Activated T-cell treated with anti-CD3 and anti-CD28 coated beads, Interleukin-2, amount 50 U/mL, for 24 hours (primary cell): ENCODE results near the gene OGFOD3.
"Not testable (repeated sequence)": the region's sequence is repeated elsewhere in the genome, so short reads cannot be mapped to it uniquely, and the experiment has no call there.

ENCODE experiments used
- DNase-seq: peaks from one replicate; pipeline ENCODE4 v3.0.0-alpha.2; 2020
- H3K27ac Mint-ChIP-seq: 2 replicates; pipeline ENCODE4 v1.8.0; 2020; ENCODE audit warnings: mild to moderate bottlenecking, mixed read lengths
- H3K27me3 Mint-ChIP-seq: 2 replicates; pipeline ENCODE4 v1.8.0; 2020; ENCODE audit warnings: mixed read lengths
- H3K36me3 Mint-ChIP-seq: 2 replicates; pipeline ENCODE4 v1.8.0; 2020; ENCODE audit warnings: low read depth, mixed read lengths
- H3K4me1 Mint-ChIP-seq: 2 replicates; pipeline ENCODE4 v1.8.0; 2020; ENCODE audit warnings: low read depth, mixed read lengths
- H3K4me3 Mint-ChIP-seq: 2 replicates; pipeline ENCODE4 v1.8.0; 2020; ENCODE audit warnings: mild to moderate bottlenecking, moderate library complexity, mixed read lengths
- H3K9me3 Mint-ChIP-seq: 2 replicates; pipeline ENCODE4 v1.8.0; 2020; ENCODE audit warnings: mixed read lengths

OGFOD3 gene

GRCh38 chr17:82453151-82453550, 34.8 kb upstream of the OGFOD3 start:
- H3K4me1 Mint-ChIP-seq, result peaks cover 42% of the 10 kb centered on the region
- H3K4me3 Mint-ChIP-seq, H3K27ac Mint-ChIP-seq, DNase-seq, H3K27me3 Mint-ChIP-seq, H3K9me3 Mint-ChIP-seq: not testable (repeated sequence)
- H3K36me3 Mint-ChIP-seq, result peaks cover 33% of the 10 kb centered on the region

GRCh38 chr17:82452162-82452561, 33.8 kb upstream of the OGFOD3 start:
- Mint-ChIP-seq H3K9me3 (no peaks in the 10 kb centered on the region), H3K4me3 (no peak overlapping the region), H3K27me3 (no peaks in the 10 kb centered on the region), H3K4me1 (peaks cover 43% of the 10 kb centered on the region), H3K36me3 (peaks cover 36% of the 10 kb centered on the region), H3K27ac (peak overlapping the region; percentile 97)
- no peak for DNase-seq

GRCh38 chr17:82450357-82451106, 32.1 kb upstream of the OGFOD3 start, which contains the start of gene CYBC1:
Gene CYBC1, minus strand, starts transcription at chr17:82450752. Its CDS starts 1,498 bp downstream, at chr17:82449254.
- H3K9me3 Mint-ChIP-seq, result no peaks in the 10 kb centered on the region
- peaks cover 47% of the 10 kb centered on the region for H3K4me1 Mint-ChIP-seq
- H3K36me3 Mint-ChIP-seq, result peaks cover 45% of the 10 kb centered on the region
- peak within 1 kb of the TSS; percentile 90 for H3K4me3 Mint-ChIP-seq
- H3K27ac Mint-ChIP-seq, result peak within 1 kb of the TSS; percentile 97
- no peaks in the 10 kb centered on the region for H3K27me3 Mint-ChIP-seq
- DNase-seq, result peak; percentile 97

DNA sequence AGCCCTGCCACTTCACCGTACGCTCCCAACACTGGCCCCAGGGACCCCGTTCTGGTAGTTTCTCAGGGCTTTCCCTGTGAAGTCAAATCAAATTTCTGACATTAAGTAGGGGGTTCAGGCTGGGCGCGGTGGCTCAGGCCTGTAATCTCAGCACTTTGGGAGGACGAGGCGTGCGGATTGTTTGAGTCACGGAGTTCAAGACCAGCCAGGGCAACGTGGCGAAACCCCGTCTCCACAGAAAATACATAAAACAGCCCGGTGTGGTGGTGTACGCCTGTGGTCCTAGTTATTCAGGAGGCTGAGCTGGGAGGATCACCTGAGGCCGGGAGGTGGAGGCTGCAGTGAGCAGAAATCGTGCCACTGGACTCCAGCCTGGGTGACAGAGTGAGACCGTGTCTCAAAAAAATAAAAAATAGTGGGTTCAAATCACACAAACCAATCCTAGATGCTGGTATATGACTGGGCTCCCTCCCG, 31.5 kb upstream of the OGFOD3 start:
- DNase-seq, result peak; percentile 73
- H3K9me3 Mint-ChIP-seq, result no peaks in the 10 kb centered on the region
- H3K4me3 Mint-ChIP-seq, result peak overlapping the region; percentile 90
- no peaks in the 10 kb centered on the region for H3K27me3 Mint-ChIP-seq
- H3K4me1 Mint-ChIP-seq, result peaks cover 47% of the 10 kb centered on the region
- H3K36me3 Mint-ChIP-seq, result peaks cover 49% of the 10 kb centered on the region
- peak overlapping the region; percentile 97 for H3K27ac Mint-ChIP-seq

GRCh38 chr17:82449131-82449882, 30.9 kb upstream of the OGFOD3 start:
- Mint-ChIP-seq H3K36me3 (peaks cover 55% of the 10 kb centered on the region), H3K9me3 (no peaks in the 10 kb centered on the region), H3K4me3 (peak overlapping the region; percentile 90), H3K27ac (peak overlapping the region; percentile 97), H3K27me3 (no peaks in the 10 kb centered on the region), H3K4me1 (peaks cover 47% of the 10 kb centered on the region)
- DNase-seq, result peak; percentile 79

- Mint-ChIP-seq H3K4me1 (peaks cover 45% of the 10 kb centered on the region), H3K4me3 (peak overlapping the region; percentile 57), H3K36me3 (peaks cover 67% of the 10 kb centered on the region), H3K27me3 (no peaks in the 10 kb centered on the region), H3K27ac (peak overlapping the region; percentile 87), H3K9me3 (no peaks in the 10 kb centered on the region)
- no peak for DNase-seq
Observed at GRCh38 chr17:82447876-82448275, 29.5 kb upstream of the OGFOD3 start.

DNA sequence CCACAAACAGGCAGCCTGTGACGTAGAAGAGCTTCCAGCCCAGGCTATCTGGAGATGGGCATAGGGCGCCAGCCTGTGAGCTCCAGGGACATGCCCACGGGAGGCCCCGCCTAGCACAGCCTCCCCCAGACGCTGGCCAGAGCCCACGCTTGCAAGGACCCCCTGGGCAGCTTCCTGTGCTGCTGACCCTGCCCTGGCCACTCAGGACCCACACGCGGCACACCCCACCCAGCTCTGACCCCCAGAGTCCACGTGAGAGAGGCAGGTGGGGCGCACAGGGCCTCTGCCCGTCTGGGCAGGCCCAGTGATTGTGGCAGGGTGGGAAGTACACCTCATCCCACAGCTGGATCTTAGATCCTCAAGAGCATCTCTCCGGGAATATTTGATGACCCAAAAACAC, 28.3 kb upstream of the OGFOD3 start:
- no peaks in the 10 kb centered on the region for H3K9me3 Mint-ChIP-seq
- H3K27me3 Mint-ChIP-seq, result no peaks in the 10 kb centered on the region
- peaks cover 35% of the 10 kb centered on the region for H3K4me1 Mint-ChIP-seq
- H3K4me3 Mint-ChIP-seq, result peak overlapping the region; percentile 31
- H3K36me3 Mint-ChIP-seq, result peaks cover 79% of the 10 kb centered on the region
- DNase-seq, result no peak
- peak overlapping the region; percentile 87 for H3K27ac Mint-ChIP-seq

GRCh38 chr17:82446124-82446523, 27.7 kb upstream of the OGFOD3 start:
- peaks cover 79% of the 10 kb centered on the region for H3K36me3 Mint-ChIP-seq
- no peak overlapping the region for H3K4me3 Mint-ChIP-seq
- DNase-seq, result no peak
- peaks cover 30% of the 10 kb centered on the region for H3K4me1 Mint-ChIP-seq
- peak overlapping the region; percentile 87 for H3K27ac Mint-ChIP-seq
- no peaks in the 10 kb centered on the region for H3K27me3 Mint-ChIP-seq
- no peaks in the 10 kb centered on the region for H3K9me3 Mint-ChIP-seq

DNA sequence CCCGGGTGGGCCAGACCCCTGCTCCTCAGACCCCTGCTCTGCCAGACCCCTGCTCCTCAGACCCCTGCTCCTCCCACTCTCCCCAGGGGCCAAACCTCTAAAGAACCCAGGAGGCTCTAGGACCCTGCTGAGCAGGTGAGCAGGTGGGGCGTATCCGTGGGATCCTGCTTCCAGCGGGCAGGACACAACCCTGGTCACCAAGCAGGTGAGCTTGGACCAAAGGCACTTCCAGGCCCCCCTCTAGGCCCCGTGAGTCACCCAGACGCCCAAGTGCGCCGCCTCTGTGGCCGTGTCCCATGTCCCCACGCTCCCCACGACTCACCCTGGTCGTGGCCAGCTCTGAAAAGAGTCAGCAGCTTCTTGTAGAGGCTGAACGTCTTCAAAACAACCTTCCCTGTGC, 27.2 kb upstream of the OGFOD3 start:
- Mint-ChIP-seq H3K36me3 (peaks cover 80% of the 10 kb centered on the region), H3K27ac (peak overlapping the region; percentile 83), H3K4me1 (peaks cover 26% of the 10 kb centered on the region), H3K4me3 (no peak overlapping the region), H3K9me3 (no peaks in the 10 kb centered on the region), H3K27me3 (no peaks in the 10 kb centered on the region)
- DNase-seq, result no peak

- peaks cover 26% of the 10 kb centered on the region for H3K4me1 Mint-ChIP-seq
- no peak overlapping the region for H3K4me3 Mint-ChIP-seq
- no peaks in the 10 kb centered on the region for H3K27me3 Mint-ChIP-seq
- no peaks in the 10 kb centered on the region for H3K9me3 Mint-ChIP-seq
- peaks cover 82% of the 10 kb centered on the region for H3K36me3 Mint-ChIP-seq
- DNase-seq, result peak; percentile 32
- no peak overlapping the region for H3K27ac Mint-ChIP-seq
Observed at GRCh38 chr17:82444941-82445521, 26.6 kb upstream of the OGFOD3 start.

DNA sequence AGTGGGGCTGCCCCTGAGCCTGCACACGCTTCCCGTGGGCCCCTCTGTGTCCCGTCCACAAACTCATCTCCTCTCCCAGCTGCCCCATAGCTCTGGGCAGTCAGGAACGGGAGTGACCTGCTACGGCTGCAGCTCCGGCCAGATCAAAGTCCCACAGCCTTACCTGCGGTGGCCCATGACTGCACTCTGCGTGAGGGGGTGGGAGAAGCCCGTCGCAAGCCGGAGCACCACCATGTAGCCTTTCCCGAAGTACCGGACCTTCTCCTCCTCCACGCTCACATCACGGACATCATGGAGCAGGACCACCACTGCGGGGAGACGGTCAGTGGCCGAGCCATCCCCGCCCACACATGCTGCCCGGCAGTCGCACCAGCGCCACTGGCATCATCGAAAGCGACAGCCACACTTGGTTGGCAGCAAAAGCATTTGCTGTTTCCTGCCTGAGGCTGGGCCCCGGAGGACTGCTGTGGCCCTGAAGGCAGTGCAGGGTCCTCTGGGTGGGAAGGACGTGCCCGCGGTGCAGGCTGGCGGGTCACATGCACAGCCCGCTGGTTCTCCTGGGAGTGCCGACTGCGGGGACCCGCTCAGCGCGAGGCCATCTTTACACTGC, 26.0 kb upstream of the OGFOD3 start:
- Mint-ChIP-seq H3K36me3 (peaks cover 76% of the 10 kb centered on the region), H3K27me3 (no peaks in the 10 kb centered on the region), H3K9me3 (no peaks in the 10 kb centered on the region), H3K4me1 (peaks cover 26% of the 10 kb centered on the region), H3K27ac (peak overlapping the region; percentile 40), H3K4me3 (no peak overlapping the region)
- DNase-seq, result no peak

DNA sequence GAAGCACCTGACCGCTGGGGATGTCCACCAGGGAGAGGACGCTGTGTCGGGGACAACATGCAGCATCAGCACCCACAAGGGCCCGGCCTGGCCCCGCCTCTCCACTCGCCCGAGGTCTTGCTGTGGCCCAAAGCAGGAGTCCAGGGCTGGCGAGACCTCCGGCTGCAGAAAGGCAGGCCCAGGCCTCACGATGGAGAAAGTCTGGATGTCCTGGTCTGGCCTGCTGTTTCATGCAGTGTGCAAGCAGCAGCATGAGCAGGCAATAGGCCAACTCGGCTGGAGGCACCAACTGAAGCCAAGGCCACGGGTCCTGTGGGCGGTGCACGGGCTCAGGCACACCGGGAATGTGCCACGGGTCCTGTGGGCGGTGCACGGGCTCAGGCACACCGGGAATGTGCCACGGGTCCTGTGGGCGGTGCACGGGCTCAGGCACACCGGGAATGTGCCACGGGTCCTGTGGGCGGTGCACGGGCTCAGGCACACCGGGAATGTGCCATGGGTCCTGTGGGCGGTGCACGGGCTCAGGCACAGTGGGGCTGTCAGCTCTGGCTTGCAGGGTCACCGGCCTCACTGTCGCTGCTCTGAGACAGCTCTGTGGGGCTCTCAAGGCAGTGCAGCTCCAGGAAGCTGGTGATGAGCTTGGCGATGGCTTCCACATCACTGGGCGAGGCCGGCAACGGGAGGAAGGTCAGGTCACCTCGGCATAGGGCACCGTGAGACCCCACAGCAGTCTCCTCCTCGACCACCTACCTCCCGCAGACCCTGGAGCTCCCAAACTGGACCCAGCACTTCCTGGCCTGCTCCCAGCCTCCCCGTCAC, 25.3 kb upstream of the OGFOD3 start:
- H3K27ac Mint-ChIP-seq, result peak overlapping the region; percentile 44
- H3K4me3 Mint-ChIP-seq, result no peak overlapping the region
- DNase-seq, result no peak
- H3K27me3 Mint-ChIP-seq, result no peaks in the 10 kb centered on the region
- peaks cover 22% of the 10 kb centered on the region for H3K4me1 Mint-ChIP-seq
- peaks cover 68% of the 10 kb centered on the region for H3K36me3 Mint-ChIP-seq
- no peaks in the 10 kb centered on the region for H3K9me3 Mint-ChIP-seq

DNA sequence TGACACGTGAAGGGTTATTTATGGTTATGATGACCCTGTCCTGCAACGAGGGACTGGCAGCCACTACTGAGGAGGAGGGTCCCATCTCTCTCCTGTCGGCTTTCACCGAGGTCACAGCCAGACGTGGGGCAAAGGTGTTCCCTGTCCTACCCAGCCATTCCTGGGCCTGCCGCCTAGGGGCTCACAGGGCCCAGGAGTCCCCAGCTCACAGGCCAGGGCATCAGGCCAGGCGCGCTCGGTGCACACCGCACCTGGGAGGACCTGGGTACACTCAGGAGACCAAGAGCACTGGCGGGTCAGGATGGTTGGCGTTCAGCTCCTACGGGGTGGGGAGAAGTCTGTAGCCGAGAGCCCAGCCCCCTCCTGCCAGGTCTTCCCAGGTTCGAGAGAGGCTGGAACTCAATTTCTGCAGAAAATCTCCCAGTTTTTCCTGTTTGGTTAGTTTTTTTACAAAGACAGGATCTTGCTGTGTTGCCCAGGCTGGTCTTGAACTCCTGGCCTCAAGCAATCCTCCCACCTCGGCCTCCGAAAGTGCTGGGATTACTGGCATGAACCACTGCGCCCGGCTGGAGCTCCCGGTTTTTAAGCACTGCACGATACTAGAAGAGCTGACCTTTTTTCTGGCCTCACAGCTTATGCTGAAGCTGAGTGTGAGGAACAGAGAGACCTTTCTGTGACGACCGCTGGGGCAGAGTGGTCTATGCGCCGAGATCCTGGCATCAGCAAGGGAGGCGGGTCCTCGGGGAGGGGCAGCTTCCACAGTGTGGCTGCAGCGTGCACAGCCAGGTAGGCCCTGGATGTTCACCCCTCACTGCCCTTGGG, 24.5 kb upstream of the OGFOD3 start:
- DNase-seq, result no peak
- Mint-ChIP-seq H3K9me3 (no peaks in the 10 kb centered on the region), H3K4me1 (peaks cover 20% of the 10 kb centered on the region), H3K36me3 (peaks cover 67% of the 10 kb centered on the region), H3K27ac (peak overlapping the region; percentile 44), H3K4me3 (no peak overlapping the region), H3K27me3 (no peaks in the 10 kb centered on the region)
